Transverse colon (tissue), 4 donors: Measurements from ENCODE around the gene CD163.

Experiments
- POLR2AphosphoS5 ChIP-seq, 3 donors: sonication (generic); formaldehyde crosslinking; IDR thresholded peaks; one replicate each; pipeline ENCODE4 v1.6.1; 2016; ENCODE audit warnings: antibody characterized with exemption in 3 of 3
- TF ChIP-seq, protein P1 (sequence below), 5 experiments: fragments of 200-600 bp in 3 of 5; fragments of 450-650 bp in 2 of 5; sonication (generic) in 3 of 5; IDR thresholded peaks; 1 replicate in 2 of 5; 2 replicates in 3 of 5; pipeline ENCODE4 v1.5.1; 2016 to 2017; ENCODE audit warnings: antibody characterized with exemption in 5 of 5, inconsistent platforms in 3 of 5, mild to moderate bottlenecking in 2 of 5, moderate library complexity in 1 of 5

DNA sequence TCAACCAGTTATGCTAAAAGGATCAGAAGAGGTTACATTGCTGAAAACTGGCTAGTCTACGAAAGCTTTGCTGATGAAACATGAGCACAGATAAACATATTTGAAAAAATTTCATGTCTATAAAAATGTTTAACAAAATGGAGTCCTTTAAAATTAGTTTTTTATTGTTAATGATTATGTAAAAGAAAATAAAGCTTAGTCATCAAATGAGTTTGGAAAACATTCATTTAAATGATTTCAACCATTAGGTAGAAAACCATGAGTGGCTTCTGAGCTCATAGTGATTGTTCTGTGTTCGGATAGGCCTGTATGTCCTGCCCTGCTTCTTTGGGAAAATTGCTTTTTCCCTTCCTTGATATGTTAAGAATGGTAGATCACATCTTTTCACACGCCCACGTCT lies 59.0 kb downstream of the CD163 start:
- TF ChIP-seq POLR2AphosphoS5 (IDR thresholded peaks at IDR 0.05), result no peak
- TF ChIP-seq, protein P1, sequence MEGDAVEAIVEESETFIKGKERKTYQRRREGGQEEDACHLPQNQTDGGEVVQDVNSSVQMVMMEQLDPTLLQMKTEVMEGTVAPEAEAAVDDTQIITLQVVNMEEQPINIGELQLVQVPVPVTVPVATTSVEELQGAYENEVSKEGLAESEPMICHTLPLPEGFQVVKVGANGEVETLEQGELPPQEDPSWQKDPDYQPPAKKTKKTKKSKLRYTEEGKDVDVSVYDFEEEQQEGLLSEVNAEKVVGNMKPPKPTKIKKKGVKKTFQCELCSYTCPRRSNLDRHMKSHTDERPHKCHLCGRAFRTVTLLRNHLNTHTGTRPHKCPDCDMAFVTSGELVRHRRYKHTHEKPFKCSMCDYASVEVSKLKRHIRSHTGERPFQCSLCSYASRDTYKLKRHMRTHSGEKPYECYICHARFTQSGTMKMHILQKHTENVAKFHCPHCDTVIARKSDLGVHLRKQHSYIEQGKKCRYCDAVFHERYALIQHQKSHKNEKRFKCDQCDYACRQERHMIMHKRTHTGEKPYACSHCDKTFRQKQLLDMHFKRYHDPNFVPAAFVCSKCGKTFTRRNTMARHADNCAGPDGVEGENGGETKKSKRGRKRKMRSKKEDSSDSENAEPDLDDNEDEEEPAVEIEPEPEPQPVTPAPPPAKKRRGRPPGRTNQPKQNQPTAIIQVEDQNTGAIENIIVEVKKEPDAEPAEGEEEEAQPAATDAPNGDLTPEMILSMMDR (IDR thresholded peaks at IDR 0.05), result no peak
